Activated B cell treated with CpG ODN at 0.5 μM for 24 hours (primary cell): ENCODE results near the gene CNDP2. TPM values are rescaled to one million over a fixed set of nuclear protein-coding genes. Genes with fewer than 3 reads are reported as not detected.

ENCODE experiments used
- ATAC-seq: fragments of 200-7000 bp; cut with Tn5 transposase; one replicate; pipeline ENCODE4 v1.10.0; 2021; ENCODE audit warnings: low read depth, mild to moderate bottlenecking, moderate library complexity
- CTCF ChIA-PET: fragments of 350-600 bp; sonication (Branson Sonifier 250); formaldehyde crosslinking; loops from one replicate; lab custom pipeline; 2021; ENCODE audit warnings: antibody characterized with exemption; lab: Charles Lee
- POLR2A ChIA-PET: fragments of 350-600 bp; sonication (Branson Sonifier 250); formaldehyde crosslinking; loops from one replicate; lab custom pipeline; 2021; ENCODE audit warnings: antibody characterized with exemption; lab: Charles Lee
- DNase-seq: peaks from one replicate; pipeline ENCODE4 v3.0.0; 2022
- H3K27ac Mint-ChIP-seq: one replicate; pipeline ENCODE4 v1.8.0; 2020; ENCODE audit warnings: mixed read lengths
- H3K27me3 Mint-ChIP-seq: one replicate; pipeline ENCODE4 v1.8.0; 2021; ENCODE audit warnings: mixed read lengths
- H3K36me3 Mint-ChIP-seq: one replicate; pipeline ENCODE4 v1.8.0; 2021; ENCODE audit warnings: low read depth, mixed read lengths
- H3K4me1 Mint-ChIP-seq: one replicate; pipeline ENCODE4 v1.8.0; 2021; ENCODE audit warnings: mixed read lengths
- H3K4me3 Mint-ChIP-seq: one replicate; pipeline ENCODE4 v1.8.0; 2020; ENCODE audit warnings: mild to moderate bottlenecking, mixed read lengths
- H3K9me3 Mint-ChIP-seq: one replicate; pipeline ENCODE4 v1.8.0; 2020; ENCODE audit warnings: mixed read lengths
- CTCF ChIP-seq: fragments of 200-600 bp; IDR thresholded peaks from one replicate; pipeline ENCODE4 v1.8.0; 2022; ENCODE audit warnings: antibody characterized with exemption, mild to moderate bottlenecking
- intact Hi-C: fragments of 100-400 bp; cut with micrococcal nuclease; formaldehyde crosslinking; loops from one replicate; pipeline ENCODE4 v1.15.1; 2024
- total RNA-seq: library from RNA; stranded (reverse); gene quantifications from 2 replicates; pipeline ENCODE4 v1.2.3, GENCODE V29; 2022

The CNDP2 gene
- total RNA-seq, 1 donor from 2014 or later: 208 TPM

- ATAC-seq (no peak), DNase-seq (no peak)
- ChIA-PET POLR2A (no interaction called here), CTCF (no interaction called here)
- Mint-ChIP-seq H3K4me1 (peaks cover 4% of the 10 kb centered on the region), H3K4me3 (no peak overlapping the region), H3K27me3 (no peaks in the 10 kb centered on the region), H3K36me3 (peaks cover 25% of the 10 kb centered on the region), H3K27ac (no peak overlapping the region), H3K9me3 (no peaks in the 10 kb centered on the region)
- no peak for TF ChIP-seq CTCF
- intact Hi-C loops: no loop called here
Measured at GRCh38 chr18:74525741-74526140, 29.6 kb downstream of the CNDP2 start.

- no peak overlapping the region for H3K27ac Mint-ChIP-seq
- intact Hi-C loops: no loop called here
- ChIA-PET POLR2A (no interaction called here), CTCF (no interaction called here)
- no peaks in the 10 kb centered on the region for H3K27me3 Mint-ChIP-seq
- H3K36me3 Mint-ChIP-seq: peaks cover 17% of the 10 kb centered on the region
- no peak for TF ChIP-seq CTCF
- no peaks in the 10 kb centered on the region for H3K9me3 Mint-ChIP-seq
- ATAC-seq (no peak), DNase-seq (no peak)
- peaks cover 4% of the 10 kb centered on the region for H3K4me1 Mint-ChIP-seq
- H3K4me3 Mint-ChIP-seq: no peak overlapping the region
Measured at GRCh38 chr18:74526488-74526887, 30.3 kb downstream of the CNDP2 start.

GRCh38 chr18:74528478-74528877 is 32.3 kb downstream of the CNDP2 start:
- no peaks in the 10 kb centered on the region for H3K27me3 Mint-ChIP-seq
- no peak overlapping the region for H3K27ac Mint-ChIP-seq
- ChIA-PET CTCF (no interaction called here), POLR2A (no interaction called here)
- H3K4me1 Mint-ChIP-seq: peaks cover 4% of the 10 kb centered on the region
- H3K36me3 Mint-ChIP-seq: peaks cover 3% of the 10 kb centered on the region
- no peaks in the 10 kb centered on the region for H3K9me3 Mint-ChIP-seq
- no peak overlapping the region for H3K4me3 Mint-ChIP-seq
- DNase-seq: no peak
- no peak for TF ChIP-seq CTCF
- intact Hi-C loops: no loop called here
- ATAC-seq: no peak

GRCh38 chr18:74528913-74529312 is 32.8 kb downstream of the CNDP2 start:
- intact Hi-C loops: no loop called here
- Mint-ChIP-seq H3K4me3 (no peak overlapping the region), H3K27me3 (no peaks in the 10 kb centered on the region), H3K36me3 (no peaks in the 10 kb centered on the region), H3K9me3 (no peaks in the 10 kb centered on the region), H3K27ac (no peak overlapping the region), H3K4me1 (peaks cover 4% of the 10 kb centered on the region)
- ATAC-seq: no peak
- POLR2A ChIA-PET: no interaction called here
- CTCF ChIA-PET: no interaction called here
- no peak for TF ChIP-seq CTCF
- DNase-seq: no peak

GRCh38 chr18:74529378-74529777 is 33.2 kb downstream of the CNDP2 start:
- Mint-ChIP-seq H3K36me3 (no peaks in the 10 kb centered on the region), H3K4me3 (no peak overlapping the region), H3K27ac (no peak overlapping the region), H3K4me1 (peaks cover under 1% of the 10 kb centered on the region), H3K27me3 (no peaks in the 10 kb centered on the region), H3K9me3 (no peaks in the 10 kb centered on the region)
- intact Hi-C loops: no loop called here
- no peak for TF ChIP-seq CTCF
- DNase-seq (no peak), ATAC-seq (no peak)
- ChIA-PET CTCF (no interaction called here), POLR2A (no interaction called here)
